HG03457 (cell line): Measurements from ENCODE around the gene CATSPERZ.

ENCODE experiments used
- ATAC-seq: cut with Tn5 transposase; IDR thresholded peaks from one replicate; pipeline ENCODE4 v1.9.1; 2021; ENCODE audit warnings: moderate number of reproducible peaks; ENCODE audit not compliant: unreplicated experiment

CATSPERZ gene

DNA sequence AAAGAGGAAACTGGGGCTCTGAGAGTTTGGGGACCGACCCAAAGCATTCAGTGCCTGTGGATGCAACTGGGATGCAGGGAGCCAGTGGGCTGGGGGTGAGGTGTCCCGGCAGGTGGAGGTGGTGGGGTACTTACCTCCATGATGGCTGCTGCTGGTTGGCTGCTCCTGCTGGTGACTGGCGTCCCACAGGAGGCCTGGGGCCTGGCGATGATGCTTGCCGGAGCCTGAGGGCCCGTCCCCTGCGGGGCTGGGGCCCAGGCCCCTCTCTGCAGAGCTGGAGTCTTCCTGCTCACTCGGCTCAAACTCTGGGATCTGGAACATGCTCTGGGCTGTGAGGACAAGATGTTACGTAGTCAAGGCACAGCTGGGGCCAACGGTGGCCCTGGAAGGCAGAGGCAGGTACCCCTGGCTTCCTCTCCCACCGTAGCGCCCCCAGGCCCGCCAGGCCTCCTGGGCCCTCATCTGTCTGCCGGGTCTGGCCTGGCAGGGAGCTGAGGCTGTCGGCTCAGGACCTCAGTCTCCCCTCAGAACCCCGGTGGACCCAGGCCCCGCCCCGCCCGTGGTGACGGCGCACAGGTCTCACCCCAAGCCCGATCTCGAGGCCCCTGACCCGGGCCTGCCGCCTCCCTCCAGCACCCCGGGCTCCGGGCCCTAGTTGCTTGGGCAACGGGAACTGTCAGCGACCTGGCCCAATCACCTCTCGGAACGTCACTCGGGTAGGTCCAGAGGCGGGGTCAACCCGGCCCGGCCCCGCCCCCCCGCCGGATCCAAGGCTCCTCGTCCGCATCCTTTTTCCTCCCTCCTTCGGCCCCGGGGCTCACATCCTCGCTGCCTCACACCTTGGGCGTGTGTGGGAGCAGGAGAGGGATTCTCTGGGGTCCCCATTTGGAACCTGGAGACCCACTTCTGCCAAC is 15.9 kb upstream of the CATSPERZ start, which contains the start of gene BAD:
Gene BAD, minus strand, starts transcription at position 618 of the 914 bp plus-strand sequence. Its CDS starts 297 bp downstream, at position 321.
- ATAC-seq = peak; percentile 53

DNA sequence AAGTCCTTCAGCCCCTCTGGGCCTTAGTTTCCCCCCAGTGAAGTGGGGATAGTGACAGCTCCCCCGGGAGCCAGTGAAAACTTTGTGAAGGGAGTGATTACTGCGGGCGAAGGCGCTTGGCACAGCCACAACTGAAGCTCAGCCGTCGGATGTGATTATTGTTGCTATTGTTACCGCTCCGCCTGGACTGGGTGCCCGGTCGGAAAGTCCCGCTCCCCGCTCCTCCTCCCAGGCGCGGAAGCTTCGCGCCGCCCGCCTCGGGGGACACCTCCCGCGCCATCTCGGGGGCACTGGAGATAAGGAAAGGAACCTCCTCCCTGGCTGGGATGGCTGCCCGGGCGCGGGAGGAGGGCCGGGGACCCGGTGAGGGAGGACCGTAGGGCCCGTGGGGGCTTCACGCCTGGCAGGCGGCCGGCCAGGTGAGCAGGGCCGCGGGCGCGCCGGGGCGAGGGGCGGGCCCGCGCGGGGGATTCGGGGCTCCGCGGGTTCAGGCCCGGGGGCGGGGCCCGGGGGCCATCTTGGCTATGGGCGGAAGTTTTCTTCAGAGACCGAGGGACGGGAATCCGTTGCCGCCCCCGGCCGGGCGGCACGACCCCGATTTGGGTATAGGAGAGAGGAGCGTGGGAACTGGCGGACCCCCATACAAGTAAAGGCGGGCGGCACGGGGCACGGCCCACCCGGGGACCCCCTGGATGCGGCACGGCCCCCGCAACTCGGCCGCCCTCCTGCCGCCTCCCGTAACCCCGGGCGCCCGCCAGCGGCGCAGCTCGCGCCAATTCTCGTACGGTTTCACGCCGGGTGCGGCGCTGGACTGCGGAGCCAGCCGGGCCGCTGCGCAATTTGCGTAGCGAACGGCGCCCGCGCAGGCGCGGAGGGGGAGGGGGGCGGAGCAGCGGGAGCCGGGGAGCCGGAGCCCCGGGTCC is 14.9 kb upstream of the CATSPERZ start, which contains the start of gene GPR137:
Gene GPR137, plus strand, starts transcription at position 887 of the 923 bp plus-strand sequence. CDS start 677 bp downstream, outside the sequence.
- peak; percentile 37 for ATAC-seq

DNA sequence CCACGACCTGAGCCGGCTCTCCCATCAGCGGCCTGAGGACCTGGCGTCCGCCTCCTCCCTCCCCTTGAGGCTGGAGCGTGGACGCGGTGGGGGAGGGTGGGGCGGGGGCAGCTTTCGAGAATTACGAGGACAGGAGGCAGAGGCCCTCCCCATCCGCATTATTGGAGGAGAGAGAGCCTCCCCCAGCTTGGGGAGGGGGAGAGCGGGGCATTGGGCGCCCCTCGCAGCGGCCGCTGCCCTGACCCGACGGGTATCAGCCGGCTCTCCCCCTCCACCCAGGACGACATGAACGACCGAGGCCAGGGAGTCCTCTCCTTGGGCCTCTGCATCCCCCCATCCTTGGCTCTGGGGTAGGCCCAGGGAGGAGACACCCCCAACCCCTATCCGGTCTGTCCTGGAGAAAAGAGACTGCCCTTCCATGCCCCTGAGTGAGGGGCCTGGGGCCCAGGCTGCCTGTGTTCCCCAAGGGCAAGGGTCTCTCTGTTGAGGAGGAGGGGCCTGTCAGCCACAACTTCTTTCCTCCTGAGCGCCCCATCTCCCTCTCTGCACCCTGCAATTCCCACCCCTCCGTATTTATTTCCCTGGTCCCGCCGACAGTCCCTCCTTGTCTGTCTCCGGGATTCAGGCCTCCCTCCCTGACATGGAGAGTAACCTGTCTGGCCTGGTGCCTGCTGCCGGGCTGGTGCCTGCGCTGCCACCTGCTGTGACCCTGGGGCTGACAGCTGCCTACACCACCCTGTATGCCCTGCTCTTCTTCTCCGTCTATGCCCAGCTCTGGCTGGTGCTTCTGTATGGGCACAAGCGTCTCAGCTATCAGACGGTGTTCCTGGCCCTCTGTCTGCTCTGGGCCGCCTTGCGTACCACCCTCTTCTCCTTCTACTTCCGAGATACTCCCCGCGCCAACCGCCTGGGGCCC is 14.0 kb upstream of the CATSPERZ start:
- no peak for ATAC-seq

DNA sequence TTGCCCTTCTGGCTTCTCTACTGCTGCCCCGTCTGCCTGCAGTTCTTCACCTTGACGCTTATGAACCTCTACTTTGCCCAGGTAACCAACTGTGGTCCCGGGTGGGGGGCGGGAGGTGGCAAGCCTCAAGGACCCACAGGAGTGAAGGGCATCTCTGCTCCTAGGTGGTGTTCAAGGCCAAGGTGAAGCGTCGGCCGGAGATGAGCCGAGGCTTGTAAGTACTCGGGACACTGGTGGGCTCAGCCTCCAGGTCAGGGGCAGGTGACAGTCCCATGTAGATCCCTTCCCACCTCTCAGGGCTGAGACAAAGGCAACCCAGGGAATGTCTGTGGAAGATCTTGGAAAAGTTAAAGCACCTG is 13.4 kb upstream of the CATSPERZ start:
- no peak for ATAC-seq

DNA sequence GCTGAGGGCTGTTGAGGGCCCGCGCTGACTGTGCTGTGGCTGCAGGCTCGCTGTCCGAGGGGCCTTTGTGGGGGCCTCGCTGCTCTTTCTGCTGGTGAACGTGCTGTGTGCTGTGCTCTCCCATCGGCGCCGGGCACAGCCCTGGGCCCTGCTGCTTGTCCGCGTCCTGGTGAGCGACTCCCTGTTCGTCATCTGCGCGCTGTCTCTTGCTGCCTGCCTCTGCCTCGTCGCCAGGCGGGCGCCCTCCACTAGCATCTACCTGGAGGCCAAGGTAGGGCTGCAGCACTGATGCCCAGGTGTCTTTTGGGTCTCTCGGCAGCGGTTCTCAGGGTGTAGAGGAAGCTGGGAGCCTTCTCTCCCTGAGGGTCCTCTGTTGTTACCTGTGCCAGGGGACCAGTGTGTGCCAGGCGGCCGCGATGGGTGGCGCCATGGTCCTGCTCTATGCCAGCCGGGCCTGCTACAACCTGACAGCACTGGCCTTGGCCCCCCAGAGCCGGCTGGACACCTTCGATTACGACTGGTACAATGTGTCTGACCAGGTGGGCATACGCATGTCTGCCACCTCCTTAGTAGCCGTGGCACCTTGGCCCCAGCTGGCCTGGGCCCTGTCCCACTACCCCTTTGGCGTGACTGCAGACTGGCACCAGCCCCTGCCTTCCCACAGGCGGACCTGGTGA is 12.3 kb upstream of the CATSPERZ start:
- ATAC-seq = no peak

DNA sequence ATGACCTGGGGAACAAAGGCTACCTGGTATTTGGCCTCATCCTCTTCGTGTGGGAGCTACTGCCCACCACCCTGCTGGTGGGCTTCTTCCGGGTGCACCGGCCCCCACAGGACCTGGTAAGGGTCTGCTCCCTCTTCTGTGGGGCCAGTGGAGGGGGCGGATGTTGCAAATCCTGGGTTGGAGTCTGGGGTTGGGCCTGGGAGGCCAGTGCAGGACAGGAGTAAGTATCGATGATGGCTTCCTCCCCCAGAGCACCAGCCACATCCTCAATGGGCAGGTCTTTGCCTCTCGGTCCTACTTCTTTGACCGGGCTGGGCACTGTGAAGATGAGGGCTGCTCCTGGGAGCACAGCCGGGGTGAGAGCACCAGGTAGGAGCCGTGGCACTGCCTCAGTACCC is 11.8 kb upstream of the CATSPERZ start:
- ATAC-seq = no peak

DNA sequence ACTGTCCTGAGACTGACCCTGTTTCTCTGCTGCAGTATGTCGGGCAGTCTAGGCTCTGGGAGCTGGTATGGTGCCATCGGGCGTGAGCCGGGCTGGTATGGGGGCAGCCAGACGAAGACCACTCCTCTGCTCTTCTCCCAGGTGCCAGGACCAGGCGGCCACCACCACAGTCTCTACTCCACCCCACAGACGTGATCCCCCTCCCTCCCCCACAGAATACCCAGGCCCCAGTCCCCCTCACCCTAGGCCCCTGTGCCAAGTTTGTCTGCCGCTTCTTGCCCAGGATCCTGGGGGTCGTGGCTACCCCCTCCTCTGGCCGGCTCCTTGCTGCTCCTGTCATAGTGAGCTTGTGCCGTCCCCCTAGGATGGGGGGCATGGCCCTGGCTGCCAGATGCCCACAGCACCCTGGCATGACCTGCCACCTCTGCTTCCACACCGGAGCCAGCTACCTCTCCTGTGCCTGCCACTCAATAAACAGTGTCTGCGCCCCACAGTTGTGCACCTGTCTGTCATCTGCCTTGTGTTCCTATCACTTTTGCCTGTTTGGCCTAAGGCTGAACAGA is 11.1 kb upstream of the CATSPERZ start:
- no peak for ATAC-seq

DNA sequence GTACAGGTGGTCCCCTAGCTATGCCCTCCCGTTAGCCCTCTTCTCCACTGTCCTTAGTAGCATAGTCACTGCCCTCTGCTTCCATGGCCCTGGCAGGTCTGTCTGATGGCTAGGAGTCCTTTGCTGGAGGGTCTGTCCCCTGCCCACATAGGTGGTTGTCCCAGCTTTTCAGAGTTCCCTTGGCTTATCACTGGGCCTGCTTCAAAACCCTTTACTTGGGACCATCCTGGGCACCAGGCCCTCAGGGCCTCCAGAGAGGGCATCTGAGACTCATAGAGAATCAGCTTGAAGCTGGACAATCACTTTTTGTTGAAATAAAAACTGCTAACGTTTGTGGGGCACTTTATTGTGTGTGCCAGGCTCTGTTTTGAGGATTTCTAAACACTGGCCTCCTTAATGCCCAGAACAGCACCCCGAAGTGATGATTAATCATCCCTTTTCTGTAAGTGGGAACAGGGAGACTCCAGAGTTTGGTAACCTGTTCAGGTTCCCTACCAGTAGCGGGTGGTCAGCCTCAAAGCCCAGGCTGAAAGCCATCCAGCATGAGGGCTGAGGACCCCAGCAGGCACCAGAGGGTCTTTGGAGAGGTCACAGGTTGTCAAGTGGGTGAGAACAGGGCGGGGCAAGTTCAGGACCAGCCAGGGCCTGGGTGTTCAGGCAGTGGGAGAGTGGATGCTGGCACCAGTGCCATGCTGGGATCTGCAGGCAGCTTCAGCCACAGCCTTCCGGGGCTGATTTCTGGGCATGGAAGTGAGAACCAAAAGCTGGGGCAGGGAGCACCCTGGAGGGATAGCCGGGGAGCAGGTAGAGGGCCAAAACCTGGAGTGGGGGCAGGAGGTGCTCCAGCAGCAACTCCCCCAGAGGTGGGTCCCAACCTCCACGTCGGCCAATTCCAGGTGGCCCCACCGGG is 9.6 kb upstream of the CATSPERZ start:
- no peak for ATAC-seq

DNA sequence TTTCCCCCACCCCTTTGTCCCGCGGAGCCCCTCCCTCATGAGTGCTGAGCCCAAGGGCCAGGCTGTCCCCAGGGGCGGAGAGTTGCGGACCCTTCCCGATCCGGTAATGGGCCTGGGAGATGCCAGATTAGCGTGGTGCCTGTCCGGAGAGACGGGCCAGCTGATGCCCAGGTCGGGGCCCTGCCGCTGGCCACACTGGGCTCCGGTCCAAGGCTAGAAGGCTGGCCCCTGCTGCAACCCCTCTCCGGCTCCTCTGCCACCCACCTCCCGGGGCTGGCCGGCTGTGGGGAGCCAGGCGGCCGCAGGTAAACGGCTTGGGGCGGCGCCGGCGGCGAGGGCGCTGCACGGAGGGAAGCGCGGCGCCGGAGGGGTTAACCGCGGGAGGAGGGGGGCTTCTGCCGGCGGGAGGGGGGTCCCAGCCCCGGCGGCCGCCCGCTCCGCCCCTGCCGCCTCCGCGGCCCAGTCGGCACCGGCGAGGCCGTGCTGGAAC is 8.9 kb upstream of the CATSPERZ start, which contains the start of gene KCNK4:
Gene KCNK4, plus strand, starts transcription at position 41 of the 490 bp plus-strand sequence. CDS start 1,717 bp downstream, outside the sequence.
- no peak for ATAC-seq

DNA sequence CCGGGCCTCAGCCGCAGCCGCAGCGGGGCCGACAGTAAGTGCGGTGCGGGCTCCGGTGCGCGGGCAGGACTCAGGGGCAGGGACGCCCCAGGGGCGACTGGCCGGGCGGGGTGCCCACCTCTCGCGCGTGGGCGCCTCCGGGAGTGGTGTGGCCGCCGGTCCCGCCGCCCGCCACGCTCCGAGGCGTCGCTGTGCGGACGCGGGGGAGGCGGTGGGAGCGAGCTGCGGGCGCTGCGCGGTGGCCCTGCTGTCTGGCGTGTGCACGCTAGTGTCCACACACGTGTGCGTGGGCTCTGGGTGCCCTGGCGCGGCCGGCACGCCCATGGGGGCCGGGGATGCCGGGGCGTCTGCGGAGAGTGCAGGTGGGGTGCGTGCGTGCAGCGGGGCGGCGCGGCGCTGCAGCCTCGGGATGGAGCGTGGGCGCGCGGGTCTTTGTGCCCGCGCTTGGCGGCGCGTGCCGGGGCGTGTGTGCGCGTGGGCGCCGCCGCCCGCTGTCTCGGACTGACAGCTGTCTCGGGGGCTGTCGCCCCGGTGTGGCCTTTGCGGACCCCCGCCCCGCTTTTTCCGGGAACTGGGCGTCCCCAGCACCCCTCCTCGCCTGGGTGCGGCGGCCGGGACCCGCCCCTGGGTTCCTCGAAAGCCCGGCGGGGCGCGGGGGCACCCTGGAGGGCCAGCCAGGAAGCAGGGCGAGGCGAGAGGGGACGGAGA is 8.3 kb upstream of the CATSPERZ start:
- no peak for ATAC-seq

DNA sequence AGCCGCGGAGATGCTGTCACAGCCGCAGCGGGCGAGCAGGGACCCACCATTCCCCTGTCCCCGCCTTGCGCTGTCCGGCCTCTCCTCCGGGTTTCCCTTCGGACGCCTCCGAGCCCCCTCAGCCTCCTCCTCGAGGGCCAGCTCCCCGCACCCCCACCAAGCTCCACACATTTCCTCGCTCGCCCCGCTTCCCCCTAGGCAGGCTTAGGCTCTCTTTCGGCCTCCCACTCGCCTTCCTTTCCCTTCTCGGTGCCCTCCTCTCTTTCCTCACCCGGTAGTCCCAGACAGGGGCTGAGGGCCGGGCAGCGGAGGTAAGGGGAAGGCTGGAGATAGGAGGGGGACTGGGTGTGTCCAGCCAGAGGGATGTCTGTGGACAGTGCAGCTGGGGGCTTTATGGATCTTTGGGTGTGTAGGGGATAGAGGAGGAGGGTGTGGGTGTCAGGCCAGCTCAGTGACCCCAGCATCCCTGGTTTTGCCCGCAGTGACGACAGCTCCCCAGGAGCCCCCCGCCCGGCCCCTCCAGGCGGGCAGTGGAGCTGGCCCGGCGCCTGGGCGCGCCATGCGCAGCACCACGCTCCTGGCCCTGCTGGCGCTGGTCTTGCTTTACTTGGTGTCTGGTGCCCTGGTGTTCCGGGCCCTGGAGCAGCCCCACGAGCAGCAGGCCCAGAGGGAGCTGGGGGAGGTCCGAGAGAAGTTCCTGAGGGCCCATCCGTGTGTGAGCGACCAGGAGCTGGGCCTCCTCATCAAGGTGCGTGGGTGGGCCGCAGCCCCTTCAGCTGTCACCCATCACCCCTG is 7.5 kb upstream of the CATSPERZ start:
- no peak for ATAC-seq

DNA sequence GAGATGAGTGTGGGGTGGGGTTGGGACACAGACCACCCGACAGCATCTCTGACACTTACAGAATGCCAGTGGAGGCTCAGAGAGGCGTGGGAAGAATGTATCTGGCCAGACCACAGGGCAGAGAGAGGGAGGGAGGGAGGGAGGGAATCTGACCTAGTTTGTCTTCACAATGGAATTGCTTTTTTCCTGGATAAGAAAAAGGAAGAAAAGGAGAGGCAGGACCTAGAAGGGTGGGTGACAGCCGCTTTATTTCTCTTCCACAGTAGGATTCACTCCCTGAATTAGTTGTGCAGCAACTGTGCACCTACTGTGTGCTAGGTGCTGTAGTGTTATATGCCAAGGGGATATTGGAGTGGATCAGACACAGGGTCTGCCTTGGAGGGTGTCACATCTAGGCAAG is 5.4 kb upstream of the CATSPERZ start:
- no peak for ATAC-seq

DNA sequence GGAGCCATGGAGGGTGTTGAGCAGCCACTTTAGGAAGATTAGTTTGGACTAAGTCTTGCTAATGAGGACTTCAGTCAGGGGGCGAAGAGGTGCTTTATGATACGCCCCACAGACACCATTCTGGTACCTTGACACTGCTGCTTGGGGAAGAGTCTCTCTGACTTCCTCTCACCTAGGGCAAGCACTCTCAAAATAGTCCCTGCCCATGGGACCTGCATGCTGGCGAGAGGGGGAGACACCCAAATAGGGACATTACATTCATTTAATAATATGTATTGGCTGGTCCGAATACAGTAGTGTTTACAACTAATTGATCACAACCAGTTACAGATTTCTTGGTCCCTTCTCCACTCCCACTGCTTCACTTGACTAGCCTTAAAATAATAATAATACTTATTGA is 4.4 kb upstream of the CATSPERZ start:
- ATAC-seq = no peak

DNA sequence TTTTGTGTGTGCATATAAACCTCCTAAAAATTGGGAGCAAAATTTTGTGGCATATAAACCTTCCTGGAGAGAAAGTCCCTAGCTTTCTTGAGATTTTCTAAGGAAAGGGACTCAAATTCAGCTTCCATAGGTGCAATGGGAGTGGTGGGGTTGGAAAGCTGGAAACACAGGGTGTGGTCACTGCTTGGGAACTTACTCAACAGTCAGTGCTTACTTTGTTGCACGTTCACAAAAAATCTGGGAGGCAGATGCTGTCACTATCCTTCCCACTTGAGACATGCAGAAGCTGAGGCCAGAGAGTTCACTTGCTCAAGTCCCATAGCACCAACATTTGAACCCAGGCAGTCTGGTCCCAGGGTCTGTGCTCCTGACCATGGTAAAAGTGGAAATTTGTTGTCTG is 3.9 kb upstream of the CATSPERZ start:
- no peak for ATAC-seq

DNA sequence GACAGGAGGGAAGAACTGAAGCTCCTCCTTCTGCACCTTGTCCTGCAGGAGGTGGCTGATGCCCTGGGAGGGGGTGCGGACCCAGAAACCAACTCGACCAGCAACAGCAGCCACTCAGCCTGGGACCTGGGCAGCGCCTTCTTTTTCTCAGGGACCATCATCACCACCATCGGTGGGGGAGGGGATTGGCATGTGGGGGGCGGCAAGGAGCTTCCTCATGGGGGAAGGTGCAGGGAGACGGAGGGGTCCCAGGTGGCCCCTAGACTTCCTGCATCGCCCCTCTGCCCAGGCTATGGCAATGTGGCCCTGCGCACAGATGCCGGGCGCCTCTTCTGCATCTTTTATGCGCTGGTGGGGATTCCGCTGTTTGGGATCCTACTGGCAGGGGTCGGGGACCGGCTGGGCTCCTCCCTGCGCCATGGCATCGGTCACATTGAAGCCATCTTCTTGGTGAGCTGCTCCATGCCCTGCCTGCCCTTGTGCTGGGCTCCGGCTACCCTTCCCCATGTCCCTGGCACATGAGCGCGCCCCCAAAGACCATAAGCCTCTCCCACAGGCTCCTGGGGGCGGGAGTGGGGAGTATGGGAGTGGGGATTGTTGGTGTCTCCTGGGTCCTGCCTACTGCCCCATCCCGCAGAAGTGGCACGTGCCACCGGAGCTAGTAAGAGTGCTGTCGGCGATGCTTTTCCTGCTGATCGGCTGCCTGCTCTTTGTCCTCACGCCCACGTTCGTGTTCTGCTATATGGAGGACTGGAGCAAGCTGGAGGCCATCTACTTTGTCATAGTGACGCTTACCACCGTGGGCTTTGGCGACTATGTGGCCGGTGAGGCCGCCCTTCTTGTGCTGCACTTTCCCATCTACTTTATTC is 3.1 kb upstream of the CATSPERZ start:
- no peak for ATAC-seq
